Transverse colon (tissue), 4 donors: ENCODE results near the gene WDR26.
"Not testable (repeated sequence)": the region's sequence is repeated elsewhere in the genome, so short reads cannot be mapped to it uniquely, and the experiment has no call there.

Experiments used
- CTCF ChIP-seq, 5 experiments: fragments of 200-600 bp in 3 of 5; fragments of 450-650 bp in 2 of 5; sonication (generic) in 3 of 5; IDR thresholded peaks; 1 replicate in 2 of 5; 2 replicates in 3 of 5; pipeline ENCODE4 v1.5.1; 2016 to 2017; ENCODE audit warnings: antibody characterized with exemption in 5 of 5, inconsistent platforms in 3 of 5, mild to moderate bottlenecking in 2 of 5, moderate library complexity in 1 of 5
- EP300 ChIP-seq: sonication (generic); formaldehyde crosslinking; IDR thresholded peaks from one replicate; pipeline ENCODE4 v1.6.1; 2017; ENCODE audit warnings: antibody characterized with exemption, low read depth
- POLR2A ChIP-seq: fragments of 450-650 bp; IDR thresholded peaks from one replicate; pipeline ENCODE4 v1.6.1; 2016; ENCODE audit warnings: antibody characterized with exemption, mild to moderate bottlenecking, moderate library complexity
- POLR2AphosphoS5 ChIP-seq, 3 donors: sonication (generic); formaldehyde crosslinking; IDR thresholded peaks; one replicate each; pipeline ENCODE4 v1.6.1; 2016; ENCODE audit warnings: antibody characterized with exemption in 3 of 3

- not testable (repeated sequence) for TF ChIP-seq EP300; CTCF (IDR thresholded peaks at IDR 0.05); POLR2A; POLR2AphosphoS5 (IDR thresholded peaks at IDR 0.05)
Observed at GRCh38 chr1:224349716-224350115, 84.9 kb downstream of the WDR26 start.
